ENCODE results near the gene MAP7D2. TPM values are rescaled to one million over a fixed set of nuclear protein-coding genes. Genes with fewer than 3 reads are reported as not detected.
"Not testable (repeated sequence)": the region's sequence is repeated elsewhere in the genome, so short reads cannot be mapped to it uniquely, and the experiment has no call there.

Gene MAP7D2
- polyA plus RNA-seq (2011; rRNA removed) (0.22 and 0.27 TPM in 2 replicates), polyA minus RNA-seq (2011; rRNA and poly(A)+ RNA removed) (0.09 and 0.55 TPM in 2 replicates)

DNA sequence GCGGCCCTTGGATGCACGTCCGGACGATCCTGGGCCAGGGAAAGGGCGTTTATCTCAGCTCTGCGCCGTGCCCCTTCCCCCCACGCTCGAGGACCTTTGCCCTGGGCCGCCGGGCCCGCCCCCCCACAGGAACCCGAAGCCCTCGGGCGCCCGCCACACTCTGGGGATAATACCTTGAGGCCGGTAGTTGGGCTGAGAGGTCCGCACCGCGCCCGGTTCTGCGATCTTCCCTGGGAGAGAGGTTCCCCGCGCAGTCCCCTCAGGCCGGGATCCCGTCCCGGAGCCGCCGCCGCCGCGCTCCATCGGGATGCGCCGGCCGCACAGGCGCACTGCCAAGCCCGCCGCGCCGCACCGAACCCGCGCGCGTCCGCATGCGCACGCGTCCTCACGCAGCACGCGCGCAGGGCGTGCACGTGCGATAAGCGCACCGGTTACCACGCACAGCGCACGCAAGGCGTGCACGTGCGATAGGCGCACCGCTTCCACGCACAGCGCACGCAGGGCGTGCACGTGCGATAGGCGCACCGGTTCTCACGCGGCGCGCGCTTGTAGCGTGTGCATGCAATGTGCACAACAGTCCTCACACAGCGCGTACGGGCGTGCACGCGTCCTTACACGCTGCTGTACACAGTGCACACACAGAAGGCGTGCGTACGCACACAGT lies at the start of gene MAP7D2:
Gene MAP7D2 (minus strand): TSS at position 331 of the 664 bp plus-strand sequence. CDS start 28 bp downstream, at position 303.
- no peak for DNase-seq (ENCODE audit: low read depth, low spot score)
- TF ChIP-seq, protein P1, sequence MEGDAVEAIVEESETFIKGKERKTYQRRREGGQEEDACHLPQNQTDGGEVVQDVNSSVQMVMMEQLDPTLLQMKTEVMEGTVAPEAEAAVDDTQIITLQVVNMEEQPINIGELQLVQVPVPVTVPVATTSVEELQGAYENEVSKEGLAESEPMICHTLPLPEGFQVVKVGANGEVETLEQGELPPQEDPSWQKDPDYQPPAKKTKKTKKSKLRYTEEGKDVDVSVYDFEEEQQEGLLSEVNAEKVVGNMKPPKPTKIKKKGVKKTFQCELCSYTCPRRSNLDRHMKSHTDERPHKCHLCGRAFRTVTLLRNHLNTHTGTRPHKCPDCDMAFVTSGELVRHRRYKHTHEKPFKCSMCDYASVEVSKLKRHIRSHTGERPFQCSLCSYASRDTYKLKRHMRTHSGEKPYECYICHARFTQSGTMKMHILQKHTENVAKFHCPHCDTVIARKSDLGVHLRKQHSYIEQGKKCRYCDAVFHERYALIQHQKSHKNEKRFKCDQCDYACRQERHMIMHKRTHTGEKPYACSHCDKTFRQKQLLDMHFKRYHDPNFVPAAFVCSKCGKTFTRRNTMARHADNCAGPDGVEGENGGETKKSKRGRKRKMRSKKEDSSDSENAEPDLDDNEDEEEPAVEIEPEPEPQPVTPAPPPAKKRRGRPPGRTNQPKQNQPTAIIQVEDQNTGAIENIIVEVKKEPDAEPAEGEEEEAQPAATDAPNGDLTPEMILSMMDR (IDR thresholded peaks at IDR 0.05; ENCODE audit: low read depth, low read length), result no peak
- POLR2A ChIA-PET, result no interaction called here
- Histone ChIP-seq H3K27ac (ENCODE audit: low read depth, low read length) (no peak within 1 kb of the TSS), H3K27me3 (ENCODE audit: control insufficient read depth, insufficient read depth, low read length) (peaks cover 20% of the 10 kb centered on the region), H3K9me3 (ENCODE audit: control insufficient read depth, insufficient read depth, low read length) (peaks cover 10% of the 10 kb centered on the region; the same call in 1 of the 2 replicates), H3K4me3 (ENCODE audit: low read depth, low read length) (peak within 1 kb of the TSS; percentile 34)
- CTCF ChIA-PET, result no interaction called here

DNA sequence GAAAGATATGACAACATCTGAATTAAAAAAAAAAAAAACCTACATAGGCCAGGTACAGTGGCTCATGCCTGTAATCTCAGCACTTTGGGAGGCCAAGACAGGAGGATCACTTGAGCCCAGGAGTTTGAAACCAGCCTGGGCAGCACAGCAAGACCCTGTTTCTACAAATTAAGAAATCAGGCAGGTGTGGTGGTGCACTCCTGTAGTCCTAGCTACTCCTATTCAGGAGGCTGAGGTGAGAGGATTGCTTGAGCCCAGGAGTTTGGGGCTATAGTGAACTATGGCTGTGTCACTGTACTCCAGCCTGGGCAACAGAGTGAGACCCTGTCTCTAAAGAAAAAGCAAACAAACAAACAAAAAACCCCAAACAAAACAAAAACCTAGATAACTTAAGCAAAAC lies 45.8 kb upstream of the MAP7D2 start:
- POLR2A ChIA-PET; H3K27ac ChIP-seq (ENCODE audit: low read depth, low read length); CTCF ChIA-PET; H3K4me3 ChIP-seq (ENCODE audit: low read depth, low read length); H3K27me3 ChIP-seq (ENCODE audit: control insufficient read depth, insufficient read depth, low read length); H3K9me3 ChIP-seq (ENCODE audit: control insufficient read depth, insufficient read depth, low read length); DNase-seq (ENCODE audit: low read depth, low spot score): not testable (repeated sequence)

DNA sequence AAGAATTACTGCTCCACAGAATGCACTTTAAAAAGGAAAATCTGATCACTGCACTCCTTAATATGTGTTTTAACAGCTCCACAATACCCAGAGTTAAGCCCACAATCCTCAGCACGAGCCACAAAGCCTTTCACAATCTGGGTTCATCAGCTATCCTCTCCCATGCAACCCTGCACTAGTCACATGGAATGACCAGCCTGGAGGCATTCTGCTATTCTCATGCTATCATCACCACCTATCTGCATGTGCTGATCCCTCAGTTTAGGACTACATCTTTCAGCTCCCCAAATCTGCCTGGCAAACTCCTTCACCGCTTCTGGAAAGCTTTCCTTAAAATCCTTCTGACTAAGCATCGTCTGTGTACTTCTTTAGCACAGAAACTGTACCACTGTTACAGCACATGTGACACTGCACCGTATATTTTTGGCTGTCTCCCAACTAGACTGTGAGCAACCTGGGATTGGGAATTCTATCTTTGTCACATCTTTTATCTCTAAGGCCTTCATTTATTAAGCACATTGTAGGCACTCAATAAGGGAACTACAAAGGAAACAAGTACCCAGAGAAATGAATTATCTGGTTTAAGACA lies 43.2 kb upstream of the MAP7D2 start:
- Histone ChIP-seq H3K9me3 (ENCODE audit: control insufficient read depth, insufficient read depth, low read length) (no peaks in the 10 kb centered on the region), H3K4me3 (ENCODE audit: low read depth, low read length) (no peak overlapping the region), H3K27me3 (ENCODE audit: control insufficient read depth, insufficient read depth, low read length) (no peaks in the 10 kb centered on the region), H3K27ac (ENCODE audit: low read depth, low read length) (no peak overlapping the region)
- TF ChIP-seq, protein P1 (IDR thresholded peaks at IDR 0.05; ENCODE audit: low read depth, low read length), result no peak
- ChIA-PET POLR2A (no interaction called here), CTCF (interaction anchor here (0.6 kb wide), 1 partner anchor 12 kb away, joined by 3 read pairs; no protein-coding TSS in a partner anchor)
- DNase-seq (ENCODE audit: low read depth, low spot score), result no peak

DNA sequence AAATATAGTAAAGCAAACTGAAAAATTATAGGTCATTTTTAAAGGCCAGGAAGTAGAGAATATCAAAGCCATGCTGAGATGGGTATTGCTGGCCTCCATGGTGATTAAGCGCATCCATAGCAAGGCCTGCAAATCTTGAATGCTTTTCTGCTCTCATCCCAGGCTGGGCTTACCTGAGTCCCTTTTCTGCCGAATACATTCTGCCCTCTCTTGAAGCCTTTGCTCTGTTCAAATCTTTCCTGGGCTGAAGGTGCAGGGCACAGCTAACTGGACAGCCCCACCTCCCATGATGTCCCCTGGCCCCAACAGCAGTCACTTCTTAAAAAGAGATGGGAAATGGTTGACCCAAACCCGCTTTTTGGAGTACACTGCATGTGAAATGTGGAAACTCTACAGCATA lies 35.0 kb upstream of the MAP7D2 start:
- CTCF ChIA-PET, result no interaction called here

DNA sequence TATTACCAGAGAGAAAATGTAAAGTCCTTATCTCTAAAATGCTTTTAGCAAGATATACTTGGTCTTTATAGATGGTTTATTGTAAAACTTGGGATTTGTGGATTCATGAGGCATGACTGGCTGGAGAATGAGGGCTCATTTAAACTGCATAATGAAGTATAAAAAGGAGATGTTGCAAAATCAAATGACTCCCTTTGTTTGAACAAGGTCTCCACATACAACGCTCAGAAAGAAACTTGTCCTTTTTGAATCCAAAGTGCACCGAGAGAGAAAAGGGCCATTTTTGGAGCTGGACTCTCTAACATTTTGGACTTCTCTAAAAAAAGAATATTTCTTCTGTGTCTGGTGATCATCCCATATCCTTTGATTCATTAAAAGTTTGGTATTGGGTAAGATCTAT lies 32.6 kb upstream of the MAP7D2 start:
- DNase-seq (ENCODE audit: low read depth, low spot score), result no peak
- TF ChIP-seq, protein P1 (IDR thresholded peaks at IDR 0.05; ENCODE audit: low read depth, low read length), result no peak
- ChIA-PET CTCF (no interaction called here), POLR2A (no interaction called here)
- H3K27ac ChIP-seq (ENCODE audit: low read depth, low read length), result no peak overlapping the region
- H3K27me3 ChIP-seq (ENCODE audit: control insufficient read depth, insufficient read depth, low read length), result no peaks in the 10 kb centered on the region
- H3K9me3 ChIP-seq (ENCODE audit: control insufficient read depth, insufficient read depth, low read length), result no peaks in the 10 kb centered on the region
- no peak overlapping the region for H3K4me3 ChIP-seq (ENCODE audit: low read depth, low read length)

More for the DNA sequence above, 35.0 kb upstream of the MAP7D2 start:
- DNase-seq (ENCODE audit: low read depth, low spot score), result no peak
- H3K27me3 ChIP-seq (ENCODE audit: control insufficient read depth, insufficient read depth, low read length), result no peaks in the 10 kb centered on the region
- no peaks in the 10 kb centered on the region for H3K9me3 ChIP-seq (ENCODE audit: control insufficient read depth, insufficient read depth, low read length)
- TF ChIP-seq, protein P1 (IDR thresholded peaks at IDR 0.05; ENCODE audit: low read depth, low read length), result no peak
- POLR2A ChIA-PET, result no interaction called here
- no peak overlapping the region for H3K4me3 ChIP-seq (ENCODE audit: low read depth, low read length)
- H3K27ac ChIP-seq (ENCODE audit: low read depth, low read length), result no peak overlapping the region

Data from AG04450 (cell line).